Naive B cell (primary cell): ENCODE data around the gene NXPH1. TPM values are rescaled to one million over a fixed set of nuclear protein-coding genes. Genes with fewer than 3 reads are reported as not detected.

Source experiments
- ATAC-seq, 2 donors: fragments of 150-1000 bp; cut with Tn5 transposase; 2 replicates each; pipeline ENCODE4 v1.10.0; 2021; ENCODE audit warnings: low read depth in 2 of 2, mild to moderate bottlenecking in 2 of 2, moderate library complexity in 2 of 2
- DNase-seq: peaks from one replicate; pipeline ENCODE4 v3.0.0; 2022
- H3K27ac Mint-ChIP-seq, 6 donors: one replicate each; pipeline ENCODE4 v1.8.0; 2020 to 2022; ENCODE audit warnings: mild to moderate bottlenecking in 6 of 6, mixed read lengths in 6 of 6, moderate library complexity in 5 of 6, inconsistent platforms in 2 of 6
- H3K27me3 Mint-ChIP-seq, 3 donors: one replicate each; pipeline ENCODE4 v1.8.0; 2021 to 2022; ENCODE audit warnings: mixed read lengths in 3 of 3, mild to moderate bottlenecking in 1 of 3
- H3K36me3 Mint-ChIP-seq, 2 donors: one replicate each; pipeline ENCODE4 v1.8.0; 2020 to 2022; ENCODE audit warnings: mixed read lengths in 2 of 2, inconsistent platforms in 1 of 2, mild to moderate bottlenecking in 1 of 2
- H3K4me1 Mint-ChIP-seq, 3 donors: one replicate each; pipeline ENCODE4 v1.8.0; 2020 to 2022; ENCODE audit warnings: mixed read lengths in 3 of 3, inconsistent platforms in 1 of 3, mild to moderate bottlenecking in 1 of 3, moderate library complexity in 1 of 3
- H3K4me3 Mint-ChIP-seq, 8 donors: one replicate each; pipeline ENCODE4 v1.8.0; 2020 to 2022; ENCODE audit warnings: mild to moderate bottlenecking in 8 of 8, mixed read lengths in 8 of 8, moderate library complexity in 8 of 8, inconsistent platforms in 2 of 8
- H3K9me3 Mint-ChIP-seq, 7 donors: one replicate each; pipeline ENCODE4 v1.8.0; 2020 to 2022; ENCODE audit warnings: mixed read lengths in 7 of 7, mild to moderate bottlenecking in 5 of 7, inconsistent platforms in 2 of 7, moderate library complexity in 1 of 7
- polyA plus RNA-seq, 6 donors: library from polyadenylated mRNA; unstranded; fragments of 300-500 nt; fragmentation: Illumina TruSeq; gene quantifications; one replicate each; pipeline ENCODE4 v1.2.3, GENCODE V29; 2021; ENCODE audit warnings: low read depth in 6 of 6

Gene NXPH1
- not detected for polyA plus RNA-seq

DNA sequence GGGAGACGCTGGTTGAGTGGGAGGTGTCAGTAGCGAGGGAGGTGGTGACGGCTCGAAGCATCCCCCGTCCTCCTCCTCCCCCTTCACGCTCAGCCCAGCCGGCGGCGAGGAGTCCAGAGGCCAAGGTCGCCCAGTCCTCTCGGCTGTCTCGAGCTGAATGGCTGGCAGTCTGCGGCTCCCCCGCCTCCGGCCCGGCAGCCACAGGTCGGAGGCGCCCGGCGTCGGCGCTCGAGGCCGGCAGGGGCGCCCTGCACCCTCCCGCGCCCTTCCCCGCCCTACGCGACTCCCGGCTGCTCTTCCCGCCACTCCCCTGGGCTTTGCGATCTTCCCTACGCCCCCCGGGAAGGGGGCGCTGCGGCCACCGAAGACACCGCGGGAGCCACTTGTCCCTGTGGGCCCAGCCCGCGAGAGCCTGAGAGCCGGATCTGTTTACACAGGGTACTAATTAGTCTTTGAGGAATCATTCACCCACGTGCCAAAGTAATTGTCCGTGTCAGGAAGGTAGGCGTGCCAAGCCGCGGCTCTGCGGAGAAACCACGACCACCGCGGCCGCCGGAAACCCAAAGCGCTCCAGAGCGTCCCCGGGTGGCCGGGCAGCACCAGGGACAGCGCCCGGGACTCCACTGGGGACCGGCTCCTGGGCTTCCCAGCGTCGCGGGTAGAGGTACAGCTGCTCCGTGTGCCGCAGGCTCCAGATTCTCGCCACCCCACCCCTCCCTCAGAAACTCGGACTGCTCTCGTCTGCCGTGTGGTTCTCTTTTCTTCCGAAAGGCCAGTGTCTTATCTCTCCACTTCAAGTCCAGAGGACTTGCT lies at the start of gene NXPH1:
TSS of gene NXPH1 (plus strand) at position 133 of the 813 bp plus-strand sequence.
- H3K4me3 Mint-ChIP-seq, result peak within 1 kb of the TSS in 7 of 8 donors; percentile 2 to 65 (median 37)
- no peak for ATAC-seq
- peaks cover 0 to 22% (median 3%) of the 10 kb centered on the region in 7 donors for H3K9me3 Mint-ChIP-seq
- peaks cover 10 to 35% (median 34%) of the 10 kb centered on the region in 3 donors for H3K4me1 Mint-ChIP-seq
- no peak for DNase-seq
- peak within 1 kb of the TSS in 4 of 6 donors; percentile 9 to 31 (median 28) for H3K27ac Mint-ChIP-seq
- peaks cover 0 to 31% of the 10 kb centered on the region in 2 donors for H3K36me3 Mint-ChIP-seq
- H3K27me3 Mint-ChIP-seq, result peaks cover 65 to 76% (median 74%) of the 10 kb centered on the region in 3 donors

DNA sequence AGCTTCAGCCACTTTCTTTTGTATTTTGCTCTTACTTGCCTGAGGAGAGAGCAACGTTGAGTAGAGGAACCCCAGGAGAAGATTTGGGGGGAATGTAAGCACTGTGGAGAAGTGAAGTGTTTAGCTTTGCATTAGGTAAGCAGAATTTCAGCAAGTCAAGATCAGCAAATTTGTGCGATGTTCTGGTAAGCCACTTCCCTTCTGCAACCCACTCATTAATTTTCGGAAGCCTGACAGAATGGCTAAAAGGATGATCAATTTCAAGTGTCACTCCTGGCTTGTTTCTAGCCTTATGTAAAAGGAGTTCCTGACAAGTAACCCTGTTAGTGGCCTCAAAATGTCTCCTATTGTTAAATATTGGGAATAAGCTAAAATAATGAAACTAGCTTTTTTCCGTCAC lies 48.5 kb upstream of the NXPH1 start:
- Mint-ChIP-seq H3K4me1 (no peaks in the 10 kb centered on the region), H3K36me3 (no peaks in the 10 kb centered on the region), H3K27me3 (peaks cover 13 to 26% (median 18%) of the 10 kb centered on the region in 3 donors), H3K27ac (no peak overlapping the region), H3K9me3 (peaks cover 0 to 2% (median 0%) of the 10 kb centered on the region in 7 donors), H3K4me3 (no peak overlapping the region)
- no peak for DNase-seq
- no peak for ATAC-seq

DNA sequence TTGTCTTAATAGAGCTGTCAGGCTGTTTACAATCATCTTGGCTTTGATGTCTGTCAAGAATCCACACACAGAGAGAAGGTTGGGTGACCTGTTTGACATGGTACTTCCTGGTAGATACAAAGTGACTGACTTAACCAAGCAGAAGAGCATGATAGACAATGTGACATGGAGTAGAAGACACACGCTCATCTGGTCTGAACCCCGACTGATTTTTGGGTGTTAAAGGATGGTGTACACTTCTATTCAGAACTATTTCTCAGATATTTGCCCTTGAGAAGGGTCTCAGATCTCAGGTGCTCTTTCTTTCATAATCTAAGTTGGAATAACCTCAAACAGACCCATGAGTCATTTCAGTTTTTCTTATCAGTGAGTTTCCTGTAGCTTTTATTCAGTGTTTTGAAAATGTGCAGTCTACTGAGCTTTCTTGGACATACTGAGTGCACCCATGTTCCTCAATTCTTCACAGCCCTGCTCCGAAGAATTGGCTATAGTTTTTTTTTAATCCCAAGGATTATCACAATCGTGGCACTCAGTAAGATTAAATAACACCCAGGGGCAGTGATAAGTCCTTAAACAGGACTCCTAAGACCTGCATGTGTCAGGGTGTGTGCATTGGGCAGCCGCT lies 46.4 kb upstream of the NXPH1 start:
- DNase-seq, result no peak
- no peak for ATAC-seq
- Mint-ChIP-seq H3K27ac (no peak overlapping the region), H3K9me3 (peaks cover 0 to 2% (median 0%) of the 10 kb centered on the region in 7 donors), H3K4me1 (no peaks in the 10 kb centered on the region), H3K36me3 (no peaks in the 10 kb centered on the region), H3K4me3 (no peak overlapping the region), H3K27me3 (peaks cover 16 to 37% (median 35%) of the 10 kb centered on the region in 3 donors)

DNA sequence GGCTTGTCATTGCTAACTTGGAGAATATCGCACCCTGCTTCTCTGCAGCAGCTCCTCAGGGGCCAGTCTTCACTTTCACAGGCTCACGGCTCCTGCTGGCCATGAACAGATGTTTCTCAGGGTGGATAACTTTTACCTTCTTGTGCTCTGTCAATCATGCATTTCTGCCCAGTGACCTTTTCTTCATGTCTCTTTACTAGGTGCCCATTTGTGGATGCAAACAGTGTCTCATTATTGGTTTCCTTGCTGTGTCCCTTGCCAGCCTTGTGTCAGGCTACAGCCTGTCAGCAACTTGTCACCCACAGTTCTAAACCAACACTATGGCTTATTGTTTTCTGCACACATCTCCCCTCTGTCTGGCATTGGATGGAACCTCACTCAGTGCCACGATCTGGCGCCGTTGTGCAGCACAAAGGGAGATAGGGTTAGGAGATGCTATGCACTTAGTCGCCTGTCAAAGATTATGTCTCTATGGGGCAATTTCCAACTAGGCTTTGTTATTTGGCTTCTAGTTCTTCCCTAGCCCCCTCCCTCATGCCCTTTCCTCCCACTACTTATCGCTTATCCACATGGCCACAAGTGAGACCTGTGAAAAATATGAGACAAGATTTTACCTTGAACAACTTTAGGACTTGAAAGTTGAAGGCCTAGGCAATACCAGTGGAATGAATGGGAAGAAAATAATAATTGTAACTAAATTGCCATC lies 45.7 kb upstream of the NXPH1 start:
- Mint-ChIP-seq H3K9me3 (peaks cover 0 to 2% (median 0%) of the 10 kb centered on the region in 7 donors), H3K36me3 (no peaks in the 10 kb centered on the region), H3K4me1 (no peaks in the 10 kb centered on the region), H3K4me3 (no peak overlapping the region), H3K27ac (no peak overlapping the region), H3K27me3 (peaks cover 20 to 40% (median 37%) of the 10 kb centered on the region in 3 donors)
- ATAC-seq (no peak), DNase-seq (no peak)

DNA sequence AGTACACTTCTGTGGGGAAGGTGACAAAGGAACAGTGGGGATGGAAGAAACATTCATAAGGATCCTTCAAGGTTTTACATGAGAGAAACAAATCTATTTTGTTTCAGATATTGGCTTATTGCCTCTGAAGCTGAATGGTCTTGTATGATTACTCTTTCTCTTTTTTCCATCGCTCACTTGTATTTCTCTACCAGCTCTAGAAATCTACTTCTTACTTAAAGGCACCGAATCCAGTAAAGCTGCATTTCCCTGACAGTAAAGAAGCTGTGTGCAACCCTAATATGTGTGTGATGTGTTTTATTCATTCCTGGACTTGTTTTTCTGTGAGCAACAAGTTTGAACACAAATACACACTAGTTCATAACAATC lies 45.2 kb upstream of the NXPH1 start:
- no peak for ATAC-seq
- Mint-ChIP-seq H3K27me3 (peaks cover 22 to 46% (median 38%) of the 10 kb centered on the region in 3 donors), H3K36me3 (no peaks in the 10 kb centered on the region), H3K4me3 (no peak overlapping the region), H3K9me3 (peaks cover 0 to 2% (median 0%) of the 10 kb centered on the region in 7 donors), H3K27ac (no peak overlapping the region), H3K4me1 (no peaks in the 10 kb centered on the region)
- no peak for DNase-seq

DNA sequence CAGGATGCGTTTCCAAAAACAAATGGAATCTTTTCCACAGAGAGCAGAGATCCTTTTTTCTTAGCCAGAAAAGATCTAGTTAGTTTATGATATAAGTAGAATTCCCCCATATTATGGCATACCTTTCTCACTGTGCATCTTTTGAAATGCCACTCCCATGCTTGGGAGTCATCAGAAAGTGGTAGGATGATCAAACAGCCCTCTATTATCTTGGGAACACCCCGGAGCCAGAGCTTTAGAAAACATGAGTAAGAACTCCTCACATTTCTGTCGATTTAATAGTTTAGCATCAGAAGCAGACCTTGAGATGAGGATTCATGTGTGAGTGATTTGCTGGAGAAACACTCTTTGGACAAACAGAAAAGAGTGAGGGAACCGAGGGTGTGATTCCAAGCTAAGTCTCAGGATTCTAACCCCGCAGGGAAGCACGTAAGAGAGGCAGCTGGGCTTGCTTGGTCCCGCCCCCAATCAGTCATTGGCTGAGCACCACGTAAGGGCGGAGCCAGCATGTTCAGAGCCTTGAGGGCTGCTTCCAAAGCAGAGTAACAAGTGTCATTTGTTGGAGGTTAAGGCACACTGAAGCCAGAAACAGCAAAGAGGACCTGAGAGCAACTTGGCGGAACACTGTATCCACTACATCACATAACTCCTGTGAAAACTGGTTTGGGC lies 43.7 kb upstream of the NXPH1 start:
- H3K36me3 Mint-ChIP-seq, result no peaks in the 10 kb centered on the region
- no peak for DNase-seq

DNA sequence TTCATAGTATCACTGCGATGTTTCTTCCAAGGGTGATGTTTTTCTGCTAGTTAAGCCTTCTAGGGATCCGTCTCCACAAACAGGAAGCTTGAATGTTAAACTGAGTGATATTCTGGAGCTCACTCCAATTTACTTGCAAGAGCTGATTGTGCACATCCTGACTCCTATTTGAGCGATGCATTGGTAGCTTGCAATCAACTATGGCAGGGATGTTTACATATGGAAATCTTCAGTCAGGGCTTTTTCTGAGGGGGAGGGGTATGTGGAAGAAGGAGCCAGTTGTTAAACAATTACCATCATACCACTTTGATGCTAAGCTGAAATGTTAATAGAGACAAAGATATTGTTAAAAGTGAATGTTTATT lies 43.2 kb upstream of the NXPH1 start:
- peaks cover 26 to 48% (median 45%) of the 10 kb centered on the region in 3 donors for H3K27me3 Mint-ChIP-seq
- H3K4me1 Mint-ChIP-seq, result no peaks in the 10 kb centered on the region
- ATAC-seq (no peak), DNase-seq (no peak)
- H3K9me3 Mint-ChIP-seq, result peaks cover 0 to 2% (median 0%) of the 10 kb centered on the region in 7 donors
- no peaks in the 10 kb centered on the region for H3K36me3 Mint-ChIP-seq
- H3K4me3 Mint-ChIP-seq, result no peak overlapping the region
- no peak overlapping the region for H3K27ac Mint-ChIP-seq

More for the DNA sequence above, 43.7 kb upstream of the NXPH1 start:
- Mint-ChIP-seq H3K27me3 (peaks cover 26 to 48% (median 45%) of the 10 kb centered on the region in 3 donors), H3K9me3 (peaks cover 0 to 2% (median 0%) of the 10 kb centered on the region in 7 donors), H3K4me3 (no peak overlapping the region), H3K4me1 (no peaks in the 10 kb centered on the region), H3K27ac (no peak overlapping the region)
- no peak for ATAC-seq

DNA sequence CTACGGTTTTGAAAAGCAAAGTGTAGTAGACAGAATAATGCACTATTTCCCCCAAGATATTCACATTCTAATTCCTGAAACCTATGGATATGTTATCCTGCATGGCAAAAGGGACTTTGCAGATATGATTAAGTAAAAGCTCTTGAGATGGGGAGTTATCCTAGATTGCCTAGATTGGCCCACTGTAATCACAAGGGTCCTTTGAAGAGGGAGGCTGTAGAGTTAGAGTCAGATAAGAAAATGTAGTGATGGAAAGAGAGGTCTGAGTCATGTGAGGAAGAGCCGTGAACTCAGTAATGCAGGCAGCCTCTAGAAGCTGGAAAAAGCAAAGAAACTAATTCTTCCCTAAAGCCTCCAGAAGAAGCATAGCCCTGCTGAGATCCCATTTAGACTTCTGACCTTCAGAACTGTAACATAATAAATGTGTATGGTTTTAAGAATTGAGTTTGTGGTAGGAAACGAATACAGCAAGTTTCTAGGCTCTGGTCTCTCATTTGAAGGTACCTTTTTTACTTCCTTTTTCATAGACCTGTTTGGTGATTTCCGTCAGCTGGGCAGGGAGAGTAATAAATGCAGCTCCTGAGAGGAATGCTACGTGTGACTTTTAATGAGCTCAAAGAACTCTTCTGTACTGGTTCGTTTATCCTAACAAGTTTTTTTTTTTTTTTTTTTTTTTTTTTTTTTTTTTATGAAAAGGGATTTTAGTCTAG lies 41.9 kb upstream of the NXPH1 start:
- peaks cover 0 to 2% (median 0%) of the 10 kb centered on the region in 7 donors for H3K9me3 Mint-ChIP-seq
- ATAC-seq (no peak), DNase-seq (no peak)
- peaks cover 32 to 46% (median 39%) of the 10 kb centered on the region in 3 donors for H3K27me3 Mint-ChIP-seq
- no peak overlapping the region for H3K4me3 Mint-ChIP-seq
- no peaks in the 10 kb centered on the region for H3K36me3 Mint-ChIP-seq
- no peaks in the 10 kb centered on the region for H3K4me1 Mint-ChIP-seq
- no peak overlapping the region for H3K27ac Mint-ChIP-seq

DNA sequence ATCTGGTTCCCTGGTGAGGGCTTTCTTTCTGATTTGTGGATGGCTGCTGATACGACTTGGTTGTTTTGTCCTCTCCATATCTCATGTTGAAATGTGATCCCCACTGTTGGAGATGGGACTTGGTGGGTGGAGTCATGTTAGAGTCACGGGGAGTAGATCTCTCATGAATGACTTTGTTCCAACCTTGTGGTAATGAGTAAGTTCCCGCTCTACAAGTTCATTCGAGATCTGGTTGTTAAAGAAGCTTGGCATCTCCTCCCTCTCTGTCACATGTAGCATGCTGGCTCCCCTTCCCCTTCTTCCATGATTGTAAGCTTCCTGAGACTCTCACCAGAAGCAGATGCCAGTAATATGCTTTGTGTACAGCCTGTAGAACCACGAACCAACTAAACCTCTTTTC lies 37.1 kb upstream of the NXPH1 start:
- H3K9me3 Mint-ChIP-seq, result peaks cover 0 to 5% (median 1%) of the 10 kb centered on the region in 7 donors
- no peak overlapping the region for H3K27ac Mint-ChIP-seq
- H3K4me1 Mint-ChIP-seq, result no peaks in the 10 kb centered on the region
- peaks cover 14 to 33% (median 31%) of the 10 kb centered on the region in 3 donors for H3K27me3 Mint-ChIP-seq
- no peak for DNase-seq
- no peak for ATAC-seq
- no peaks in the 10 kb centered on the region for H3K36me3 Mint-ChIP-seq
- no peak overlapping the region for H3K4me3 Mint-ChIP-seq

DNA sequence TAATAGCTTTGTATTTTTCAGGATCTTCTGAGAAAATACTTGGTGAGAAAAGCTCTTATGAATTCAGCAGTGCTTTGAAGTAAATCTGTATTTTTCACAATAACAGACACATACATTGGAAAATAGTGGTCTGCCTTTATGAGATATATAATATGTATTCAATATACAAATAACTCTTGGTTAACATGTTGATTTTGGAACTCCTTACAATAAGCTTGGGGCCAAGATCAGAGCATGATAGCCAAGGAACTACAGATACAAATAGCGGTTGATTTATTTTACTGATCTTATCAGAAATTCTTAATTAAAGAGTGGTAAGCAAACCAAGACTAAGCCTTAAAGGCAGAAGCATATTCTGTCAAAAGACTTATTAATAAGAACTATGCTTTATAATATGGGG lies 24.5 kb upstream of the NXPH1 start:
- Mint-ChIP-seq H3K9me3 (peaks cover 0 to 3% (median 0%) of the 10 kb centered on the region in 7 donors), H3K36me3 (no peaks in the 10 kb centered on the region), H3K27me3 (peaks cover 6 to 19% (median 17%) of the 10 kb centered on the region in 3 donors), H3K27ac (no peak overlapping the region), H3K4me1 (no peaks in the 10 kb centered on the region), H3K4me3 (no peak overlapping the region)
- no peak for ATAC-seq
- DNase-seq, result no peak

DNA sequence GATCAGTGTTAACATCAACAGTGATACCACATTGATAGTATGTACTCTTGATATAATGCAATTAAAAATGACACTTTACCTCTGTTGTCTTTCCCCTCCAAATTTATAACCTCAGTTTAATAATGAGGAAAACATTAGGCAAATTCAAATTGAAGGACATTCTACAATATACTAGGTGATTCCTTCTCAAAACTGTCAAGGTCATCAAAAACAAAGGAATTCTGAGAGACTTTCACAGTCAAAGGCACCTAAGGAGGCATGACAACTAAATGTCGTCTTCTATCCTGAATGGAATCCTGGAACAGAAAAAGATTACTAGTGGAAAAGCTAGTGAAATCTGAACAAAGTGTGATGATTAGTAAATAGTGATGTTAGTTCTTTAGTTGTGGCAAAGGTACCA lies 22.3 kb upstream of the NXPH1 start:
- DNase-seq, result no peak
- Mint-ChIP-seq H3K27ac (no peak overlapping the region), H3K4me3 (no peak overlapping the region), H3K36me3 (no peaks in the 10 kb centered on the region), H3K4me1 (no peaks in the 10 kb centered on the region), H3K27me3 (peaks cover 6 to 19% (median 17%) of the 10 kb centered on the region in 3 donors), H3K9me3 (peaks cover 0 to 3% (median 0%) of the 10 kb centered on the region in 7 donors)
- ATAC-seq, result no peak

DNA sequence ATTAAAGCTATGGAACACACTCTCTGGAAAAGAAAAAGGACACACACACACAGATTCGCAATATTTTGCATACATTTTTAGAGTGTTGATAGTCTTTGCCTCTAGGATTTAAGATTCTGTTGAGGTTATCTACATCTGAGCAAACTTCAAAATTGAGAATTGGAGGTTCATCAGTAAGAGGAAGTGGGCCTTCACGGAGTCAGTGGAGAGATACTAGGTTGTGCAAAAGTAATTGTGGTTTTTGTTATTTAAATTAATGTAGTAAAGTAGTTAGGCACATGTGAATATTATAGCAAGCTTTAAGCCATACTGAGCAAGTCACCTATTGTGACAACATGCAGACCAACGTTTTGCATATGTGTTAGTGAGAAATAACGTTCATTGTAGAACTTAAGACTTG lies 19.8 kb upstream of the NXPH1 start:
- H3K4me3 Mint-ChIP-seq, result no peak overlapping the region
- ATAC-seq (no peak), DNase-seq (no peak)
- H3K9me3 Mint-ChIP-seq, result peaks cover 0 to 3% (median 0%) of the 10 kb centered on the region in 7 donors
- H3K4me1 Mint-ChIP-seq, result no peaks in the 10 kb centered on the region
- H3K27ac Mint-ChIP-seq, result no peak overlapping the region
- no peaks in the 10 kb centered on the region for H3K36me3 Mint-ChIP-seq
- H3K27me3 Mint-ChIP-seq, result peaks cover 13 to 26% (median 19%) of the 10 kb centered on the region in 3 donors
